Measurements from ENCODE around the gene SPEM3.

- TF ChIP-seq CTCF (IDR thresholded peaks at IDR 0.05) (no peak), POLR2A (IDR thresholded peaks at IDR 0.05) (no peak)
Measured at GRCh38 chr17:7423679-7424078, 5.0 kb upstream of the SPEM3 start.
